ENCODE data around the gene SLC2A8. TPM values are rescaled to one million over a fixed set of nuclear protein-coding genes. Genes with fewer than 3 reads are reported as not detected.

The SLC2A8 gene
- polyA plus RNA-seq, 1 donor (not counting 4 experiments of a cell fraction or from before 2014, with no cell fraction given), result 7.1 TPM

DNA sequence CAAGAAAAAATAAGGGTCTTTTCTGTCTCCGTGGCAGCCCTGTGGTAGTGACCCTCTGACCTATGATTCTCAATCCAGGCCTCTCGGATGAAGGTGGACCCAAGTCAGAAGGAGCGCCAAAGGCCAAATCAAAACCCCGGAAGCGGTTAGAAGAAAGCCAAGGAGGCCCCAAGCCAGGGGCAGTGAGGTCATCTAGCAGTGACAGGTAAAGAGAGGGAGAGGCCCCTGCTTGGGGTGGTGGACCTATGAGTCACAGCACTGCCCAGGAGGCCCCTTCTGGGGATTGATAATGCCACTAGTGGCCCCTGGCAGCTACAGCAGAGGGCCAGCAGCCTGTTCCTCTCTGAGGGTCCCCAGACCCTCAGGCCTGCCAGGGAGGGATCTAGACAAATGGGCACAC is 6.4 kb upstream of the SLC2A8 start:
- Histone ChIP-seq H3K4me3 (ENCODE audit: control insufficient read depth in 2 of 3, extremely low read depth in 1 of 3, insufficient read depth in 2 of 3, low read depth in 1 of 3, low read length in 3 of 3) (no peak overlapping the region), H3K9ac (ENCODE audit: control insufficient read depth, extremely low read depth, insufficient read depth, low read length) (no peak overlapping the region), H4K20me1 (ENCODE audit: control insufficient read depth, extremely low read depth, insufficient read depth, low read length) (no peaks in the 10 kb centered on the region), H3K27ac (ENCODE audit: control insufficient read depth, insufficient read depth, low read length) (no peak overlapping the region), H3K79me2 (ENCODE audit: control insufficient read depth, insufficient read depth, low read length) (no peaks in the 10 kb centered on the region), H3K27me3 (ENCODE audit: control insufficient read depth, extremely low read depth, insufficient read depth, low read length) (no peaks in the 10 kb centered on the region), H3K9me1 (ENCODE audit: control insufficient read depth, extremely low read depth, insufficient read depth, low read length) (no peaks in the 10 kb centered on the region), H3K4me2 (ENCODE audit: control insufficient read depth, extremely low read depth, insufficient read depth, low read depth, low read length) (no peak overlapping the region), H3K9me3 (ENCODE audit: control insufficient read depth, low read depth, low read length) (no peaks in the 10 kb centered on the region), H2AFZ (ENCODE audit: control insufficient read depth, low read length) (no peak overlapping the region), H3K4me1 (ENCODE audit: control insufficient read depth, extremely low read depth, insufficient read depth, low read length) (peaks cover 15% of the 10 kb centered on the region), H3K36me3 (ENCODE audit: control insufficient read depth in 2 of 2, extremely low read depth in 1 of 2, insufficient read depth in 2 of 2, low read length in 2 of 2) (no peaks in the 10 kb centered on the region)
- TF ChIP-seq EZH2 (IDR thresholded peaks at IDR 0.05; ENCODE audit: low read length), result no peak
- TF ChIP-seq, protein P1, sequence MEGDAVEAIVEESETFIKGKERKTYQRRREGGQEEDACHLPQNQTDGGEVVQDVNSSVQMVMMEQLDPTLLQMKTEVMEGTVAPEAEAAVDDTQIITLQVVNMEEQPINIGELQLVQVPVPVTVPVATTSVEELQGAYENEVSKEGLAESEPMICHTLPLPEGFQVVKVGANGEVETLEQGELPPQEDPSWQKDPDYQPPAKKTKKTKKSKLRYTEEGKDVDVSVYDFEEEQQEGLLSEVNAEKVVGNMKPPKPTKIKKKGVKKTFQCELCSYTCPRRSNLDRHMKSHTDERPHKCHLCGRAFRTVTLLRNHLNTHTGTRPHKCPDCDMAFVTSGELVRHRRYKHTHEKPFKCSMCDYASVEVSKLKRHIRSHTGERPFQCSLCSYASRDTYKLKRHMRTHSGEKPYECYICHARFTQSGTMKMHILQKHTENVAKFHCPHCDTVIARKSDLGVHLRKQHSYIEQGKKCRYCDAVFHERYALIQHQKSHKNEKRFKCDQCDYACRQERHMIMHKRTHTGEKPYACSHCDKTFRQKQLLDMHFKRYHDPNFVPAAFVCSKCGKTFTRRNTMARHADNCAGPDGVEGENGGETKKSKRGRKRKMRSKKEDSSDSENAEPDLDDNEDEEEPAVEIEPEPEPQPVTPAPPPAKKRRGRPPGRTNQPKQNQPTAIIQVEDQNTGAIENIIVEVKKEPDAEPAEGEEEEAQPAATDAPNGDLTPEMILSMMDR (optimal IDR thresholded peaks at IDR 0.05 in 1 of 3, IDR thresholded peaks at IDR 0.05 in 1 of 3, conservative IDR thresholded peaks at IDR 0.05 in 1 of 3; ENCODE audit: extremely low read depth in 1 of 3, insufficient read depth in 2 of 3, low read length in 3 of 3), result no peak
- FAIRE-seq, result no peak
- dilution Hi-C loops (cut with MboI; ENCODE audit: extremely low pct_ligation_motif_present, low sequenced_read_pairs), result loop anchor here (10.0 kb wide), 1 partner anchor 56 kb away; no protein-coding TSS in a partner anchor
- DNase-seq (ENCODE audit: low read depth, low spot score), result no peak

DNA sequence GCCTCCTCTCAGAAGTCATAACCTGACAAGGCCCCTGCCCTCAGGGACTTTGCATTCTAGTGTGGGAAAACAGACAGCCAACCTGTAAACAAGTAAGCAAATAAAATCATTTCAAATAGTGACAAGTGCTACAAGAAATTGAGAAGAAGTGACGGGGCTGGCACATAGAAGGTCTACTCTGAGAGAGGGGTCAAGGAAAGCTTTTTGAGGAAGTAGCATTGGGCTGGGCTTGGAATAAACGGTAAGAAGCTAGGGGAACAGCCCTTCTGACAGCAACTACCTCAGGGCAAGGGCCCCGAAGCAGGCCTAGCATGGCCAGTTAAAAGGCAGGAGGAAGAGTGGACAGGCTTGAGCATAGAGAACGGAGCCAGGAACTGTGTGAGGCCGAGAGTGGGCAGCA is 4.8 kb upstream of the SLC2A8 start:
- no peak overlapping the region for H3K4me2 ChIP-seq (ENCODE audit: control insufficient read depth, extremely low read depth, insufficient read depth, low read depth, low read length)
- H3K36me3 ChIP-seq (ENCODE audit: control insufficient read depth in 2 of 2, extremely low read depth in 1 of 2, insufficient read depth in 2 of 2, low read length in 2 of 2), result no peaks in the 10 kb centered on the region
- no peaks in the 10 kb centered on the region for H3K27me3 ChIP-seq (ENCODE audit: control insufficient read depth, extremely low read depth, insufficient read depth, low read length)
- H4K20me1 ChIP-seq (ENCODE audit: control insufficient read depth, extremely low read depth, insufficient read depth, low read length), result no peaks in the 10 kb centered on the region
- no peak for DNase-seq (ENCODE audit: low read depth, low spot score)
- no peaks in the 10 kb centered on the region for H3K79me2 ChIP-seq (ENCODE audit: control insufficient read depth, insufficient read depth, low read length)
- dilution Hi-C loops (cut with MboI; ENCODE audit: extremely low pct_ligation_motif_present, low sequenced_read_pairs), result loop anchor here (10.0 kb wide), 1 partner anchor 57 kb away; no protein-coding TSS in a partner anchor
- no peak overlapping the region for H3K4me3 ChIP-seq (ENCODE audit: control insufficient read depth in 2 of 3, extremely low read depth in 1 of 3, insufficient read depth in 2 of 3, low read depth in 1 of 3, low read length in 3 of 3)
- H3K9me3 ChIP-seq (ENCODE audit: control insufficient read depth, low read depth, low read length), result no peaks in the 10 kb centered on the region
- FAIRE-seq, result no peak
- no peak overlapping the region for H3K27ac ChIP-seq (ENCODE audit: control insufficient read depth, insufficient read depth, low read length)
- peaks cover 21% of the 10 kb centered on the region for H3K4me1 ChIP-seq (ENCODE audit: control insufficient read depth, extremely low read depth, insufficient read depth, low read length)
- H2AFZ ChIP-seq (ENCODE audit: control insufficient read depth, low read length), result no peak overlapping the region
- no peak overlapping the region for H3K9ac ChIP-seq (ENCODE audit: control insufficient read depth, extremely low read depth, insufficient read depth, low read length)
- no peaks in the 10 kb centered on the region for H3K9me1 ChIP-seq (ENCODE audit: control insufficient read depth, extremely low read depth, insufficient read depth, low read length)
- TF ChIP-seq, protein P1 (optimal IDR thresholded peaks at IDR 0.05 in 1 of 3, IDR thresholded peaks at IDR 0.05 in 1 of 3, conservative IDR thresholded peaks at IDR 0.05 in 1 of 3; ENCODE audit: extremely low read depth in 1 of 3, insufficient read depth in 2 of 3, low read length in 3 of 3), result no peak
- TF ChIP-seq EZH2 (IDR thresholded peaks at IDR 0.05; ENCODE audit: low read length), result no peak
